Peyer's patch (tissue), 4 donors: ENCODE results near the gene TOMM22. TPM values are rescaled to one million over a fixed set of nuclear protein-coding genes. Genes with fewer than 3 reads are reported as not detected.

Source experiments
- DNase-seq, 3 donors: peaks; one replicate each; pipeline ENCODE4 v3.0.0-alpha.2; 2017 to 2019
- H3K27ac ChIP-seq, 4 donors: fragments of 200-600 bp; sonication (generic); one replicate each; pipeline ENCODE4 v1.5.1; 2016 to 2019
- H3K27me3 ChIP-seq, 2 donors: fragments of 200-600 bp; sonication (generic); one replicate each; pipeline ENCODE4 v1.5.1; 2019
- H3K36me3 ChIP-seq, 3 donors: fragments of 200-600 bp; sonication (generic); one replicate each; pipeline ENCODE4 v1.5.1; 2016 to 2019
- H3K4me1 ChIP-seq, 4 donors: fragments of 200-600 bp; sonication (generic); one replicate each; pipeline ENCODE4 v1.5.1; 2016 to 2019
- H3K4me3 ChIP-seq, 4 donors: fragments of 200-600 bp; sonication (generic); 1 replicate in 3 of 4; 2 replicates in 1 of 4; pipeline ENCODE4 v1.5.1; 2016 to 2019; ENCODE audit warnings: mild to moderate bottlenecking in 1 of 4
- H3K9me3 ChIP-seq, 4 donors: fragments of 200-600 bp; sonication (generic); one replicate each; pipeline ENCODE4 v1.5.1; 2016 to 2019; ENCODE audit warnings: mild to moderate bottlenecking in 1 of 4
- CTCF ChIP-seq, 6 experiments: fragments of 450-650 bp in 4 of 6; fragments of 200-600 bp in 2 of 6; sonication (generic) in 1 of 6; IDR thresholded peaks; one replicate each; pipeline ENCODE4 v1.5.1; 2017 to 2019; ENCODE audit warnings: antibody characterized with exemption in 6 of 6, mild to moderate bottlenecking in 3 of 6, moderate library complexity in 1 of 6
- POLR2A ChIP-seq, 2 donors: fragments of 450-650 bp; IDR thresholded peaks; one replicate each; pipeline ENCODE4 v1.5.1; 2017; ENCODE audit warnings: antibody characterized with exemption in 2 of 2, mild to moderate bottlenecking in 2 of 2, moderate library complexity in 2 of 2
- total RNA-seq, 4 donors: library from RNA; depleted of rRNA; stranded (reverse); fragments of >200 nt; gene quantifications; one replicate each; pipeline ENCODE4 v1.1.0, GENCODE V29; 2016

TOMM22 gene
- total RNA-seq, 4 donors from 2014 or later, result 19.6 to 35.5 (median 28.9) TPM

- peak overlapping the region; percentile 96 to 99 (median 98) for H3K4me3 ChIP-seq
- no peak for TF ChIP-seq POLR2A (IDR thresholded peaks at IDR 0.05)
- TF ChIP-seq CTCF (IDR thresholded peaks at IDR 0.05), result no peak
- no peak for DNase-seq
- peaks cover 0 to 36% (median 10%) of the 10 kb centered on the region in 4 donors for H3K4me1 ChIP-seq
- peaks cover 0 to 13% (median 0%) of the 10 kb centered on the region in 3 donors for H3K36me3 ChIP-seq
- no peaks in the 10 kb centered on the region for H3K27me3 ChIP-seq
- H3K9me3 ChIP-seq, result no peaks in the 10 kb centered on the region
- H3K27ac ChIP-seq, result peak overlapping the region; percentile 98 to 100 (median 99)
Observed at GRCh38 chr22:38706901-38707195, 25.1 kb downstream of the TOMM22 start.

GRCh38 chr22:38707346-38707745 is 25.6 kb downstream of the TOMM22 start:
- Histone ChIP-seq H3K36me3 (peaks cover 0 to 13% (median 0%) of the 10 kb centered on the region in 3 donors), H3K9me3 (no peaks in the 10 kb centered on the region), H3K27ac (peak overlapping the region; percentile 98 to 100 (median 99)), H3K4me3 (peak overlapping the region; percentile 96 to 99 (median 98)), H3K4me1 (peaks cover 0 to 35% (median 10%) of the 10 kb centered on the region in 4 donors), H3K27me3 (no peaks in the 10 kb centered on the region)
- peak in 1 of 2 donors; percentile 70 for TF ChIP-seq POLR2A (IDR thresholded peaks at IDR 0.05)
- no peak for TF ChIP-seq CTCF (IDR thresholded peaks at IDR 0.05)
- no peak for DNase-seq

GRCh38 chr22:38707984-38708383 is 26.2 kb downstream of the TOMM22 start:
- DNase-seq, result no peak
- peak overlapping the region in 2 of 4 donors; percentile 0 to 98 for H3K4me3 ChIP-seq

GRCh38 chr22:38709306-38709705 is 27.5 kb downstream of the TOMM22 start:
- no peak for TF ChIP-seq POLR2A (IDR thresholded peaks at IDR 0.05)
- TF ChIP-seq CTCF (IDR thresholded peaks at IDR 0.05), result no peak
- Histone ChIP-seq H3K27me3 (no peaks in the 10 kb centered on the region), H3K4me3 (no peak overlapping the region), H3K4me1 (peaks cover 0 to 44% (median 10%) of the 10 kb centered on the region in 4 donors), H3K36me3 (peaks cover 0 to 13% (median 0%) of the 10 kb centered on the region in 3 donors), H3K27ac (peak overlapping the region in 1 of 4 donors; percentile 72), H3K9me3 (no peaks in the 10 kb centered on the region)
- no peak for DNase-seq

More at GRCh38 chr22:38707984-38708383, 26.2 kb downstream of the TOMM22 start:
- H3K9me3 ChIP-seq, result no peaks in the 10 kb centered on the region
- TF ChIP-seq POLR2A (IDR thresholded peaks at IDR 0.05) (no peak), CTCF (IDR thresholded peaks at IDR 0.05) (no peak)
- H3K36me3 ChIP-seq, result peaks cover 0 to 13% (median 0%) of the 10 kb centered on the region in 3 donors
- H3K27ac ChIP-seq, result peak overlapping the region in 2 of 4 donors; percentile 72 to 100
- H3K27me3 ChIP-seq, result no peaks in the 10 kb centered on the region
- H3K4me1 ChIP-seq, result peaks cover 0 to 38% (median 10%) of the 10 kb centered on the region in 4 donors

- H3K36me3 ChIP-seq, result peaks cover 0 to 13% (median 0%) of the 10 kb centered on the region in 3 donors
- TF ChIP-seq POLR2A (IDR thresholded peaks at IDR 0.05) (no peak), CTCF (IDR thresholded peaks at IDR 0.05) (no peak)
- peak overlapping the region in 1 of 4 donors; percentile 72 for H3K27ac ChIP-seq
- DNase-seq, result no peak
- no peak overlapping the region for H3K4me3 ChIP-seq
- peaks cover 0 to 36% (median 10%) of the 10 kb centered on the region in 4 donors for H3K4me1 ChIP-seq
- no peaks in the 10 kb centered on the region for H3K9me3 ChIP-seq
- no peaks in the 10 kb centered on the region for H3K27me3 ChIP-seq
Observed at GRCh38 chr22:38710351-38710750, 28.6 kb downstream of the TOMM22 start.
